Heart left ventricle (tissue), 13 donors: Measurements from ENCODE around the gene DLG1.

Source experiments
- POLR2A ChIP-seq, 2 donors: fragments of 450-650 bp; IDR thresholded peaks; one replicate each; pipeline ENCODE4 v1.6.1; 2017; ENCODE audit warnings: antibody characterized with exemption in 2 of 2, mild to moderate bottlenecking in 2 of 2, moderate library complexity in 2 of 2
- TF ChIP-seq, protein P1 (sequence below), 12 donors: fragments of 200-600 bp; sonication (generic) in 4 of 12; IDR thresholded peaks; one replicate each; pipeline versions ENCODE4 v1.5.0 to v1.8.0; 2018 to 2022; ENCODE audit warnings: antibody characterized with exemption in 12 of 12, mild to moderate bottlenecking in 5 of 12
- donor health status: ischemic (EF 13 %, LVEDD 7.1; RV severe dilation, severe dysfunction).
- donor health status: DM: no; HTN: yes; CAD: no.
- donor health status: DM: no; HTN: no; CAD: no.
- donor health status: ischemic (EF 25% LVEDD 6.9; RV normal size, moderate dysfunction).
- donor health status: ischemic (EF 25% LVEDD 5.7; RV mildly dilated, moderate dysfunction).
- donor health status: ischemic (EF 35%, LVEDD 5.7; RV mildly dilated, moderate dysfunction).
- donor health status: nonischemic (EF 11% LVEDD 7.7; RV severe dilation, severe dysfunction).
- donor health status: DM: yes; HTN: yes; CAD: no.
- donor health status: PGD.
- donor health status: ischemic (EF 29% LVEDD 5.4; RV normal size, mild dysfunction).
- donor health status: nonischemic (EF 23%, LVEDD 6.1; RV moderate dilation, normal function).

DNA sequence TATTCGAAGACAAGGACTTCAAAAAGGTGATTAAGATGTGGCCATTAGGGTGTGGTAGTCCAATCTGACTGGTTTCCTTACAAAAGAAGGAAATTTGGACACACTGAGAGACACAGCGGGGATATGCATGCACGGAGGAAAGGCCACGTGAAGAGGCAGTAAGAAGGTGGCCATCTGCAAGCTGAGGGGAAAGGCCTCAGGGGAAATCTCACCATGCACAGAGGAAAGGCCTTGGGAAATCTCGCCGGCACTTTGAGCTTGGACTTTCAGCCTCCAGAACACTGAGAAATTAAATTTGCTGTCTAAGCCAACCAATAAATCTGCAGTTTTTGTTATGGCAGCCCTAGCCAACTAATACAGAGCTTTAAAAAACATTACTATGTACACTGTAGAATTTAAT lies 78.8 kb downstream of the DLG1 start:
- no peak for TF ChIP-seq POLR2A (IDR thresholded peaks at IDR 0.05)
- TF ChIP-seq, protein P1, sequence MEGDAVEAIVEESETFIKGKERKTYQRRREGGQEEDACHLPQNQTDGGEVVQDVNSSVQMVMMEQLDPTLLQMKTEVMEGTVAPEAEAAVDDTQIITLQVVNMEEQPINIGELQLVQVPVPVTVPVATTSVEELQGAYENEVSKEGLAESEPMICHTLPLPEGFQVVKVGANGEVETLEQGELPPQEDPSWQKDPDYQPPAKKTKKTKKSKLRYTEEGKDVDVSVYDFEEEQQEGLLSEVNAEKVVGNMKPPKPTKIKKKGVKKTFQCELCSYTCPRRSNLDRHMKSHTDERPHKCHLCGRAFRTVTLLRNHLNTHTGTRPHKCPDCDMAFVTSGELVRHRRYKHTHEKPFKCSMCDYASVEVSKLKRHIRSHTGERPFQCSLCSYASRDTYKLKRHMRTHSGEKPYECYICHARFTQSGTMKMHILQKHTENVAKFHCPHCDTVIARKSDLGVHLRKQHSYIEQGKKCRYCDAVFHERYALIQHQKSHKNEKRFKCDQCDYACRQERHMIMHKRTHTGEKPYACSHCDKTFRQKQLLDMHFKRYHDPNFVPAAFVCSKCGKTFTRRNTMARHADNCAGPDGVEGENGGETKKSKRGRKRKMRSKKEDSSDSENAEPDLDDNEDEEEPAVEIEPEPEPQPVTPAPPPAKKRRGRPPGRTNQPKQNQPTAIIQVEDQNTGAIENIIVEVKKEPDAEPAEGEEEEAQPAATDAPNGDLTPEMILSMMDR (IDR thresholded peaks at IDR 0.05) = no peak
